Activated CD8-positive, alpha-beta T cell treated with anti-CD3 and anti-CD28 coated beads, Interleukin-2, amount 10 ng/mL, durations not matched to agents 7 days and 5 days (primary cell): ENCODE data around the gene APCDD1. TPM values are rescaled to one million over a fixed set of nuclear protein-coding genes. Genes with fewer than 3 reads are reported as not detected.
A peak's percentile ranks its signal among the peaks of the same experiment; 100 is the strongest.

ENCODE experiments used
- ATAC-seq: fragments of 150-1000 bp; cut with Tn5 transposase; one replicate; pipeline ENCODE4 v1.10.0; 2021; ENCODE audit warnings: moderate library complexity
- CTCF ChIA-PET: fragments of 350-600 bp; sonication (Branson Sonifier 250); formaldehyde crosslinking; loops from one replicate; lab custom pipeline; 2021; ENCODE audit warnings: antibody characterized with exemption; lab: Charles Lee
- POLR2A ChIA-PET: fragments of 350-600 bp; sonication (Branson Sonifier 250); formaldehyde crosslinking; loops from one replicate; lab custom pipeline; 2021; ENCODE audit warnings: antibody characterized with exemption; lab: Charles Lee
- DNase-seq: peaks from one replicate; pipeline ENCODE4 v3.0.0-alpha.2; 2020
- H3K27ac Mint-ChIP-seq: one replicate; pipeline ENCODE4 v1.8.0; 2021; ENCODE audit warnings: mild to moderate bottlenecking, mixed read lengths
- H3K27me3 Mint-ChIP-seq: one replicate; pipeline ENCODE4 v1.8.0; 2021; ENCODE audit warnings: low read depth, mixed read lengths
- H3K36me3 Mint-ChIP-seq: one replicate; pipeline ENCODE4 v1.8.0; 2021; ENCODE audit warnings: low read depth, mixed read lengths
- H3K4me1 Mint-ChIP-seq: one replicate; pipeline ENCODE4 v1.8.0; 2021; ENCODE audit warnings: low read depth, mixed read lengths
- H3K4me3 Mint-ChIP-seq: one replicate; pipeline ENCODE4 v1.8.0; 2021; ENCODE audit warnings: mild to moderate bottlenecking, mixed read lengths
- H3K9me3 Mint-ChIP-seq: one replicate; pipeline ENCODE4 v1.8.0; 2022; ENCODE audit warnings: mixed read lengths; ENCODE audit not compliant: insufficient read depth
- total RNA-seq, 2 experiments: library from RNA; stranded (reverse); gene quantifications; one replicate each; pipeline ENCODE4 v1.2.3, GENCODE V29; 2021

APCDD1 gene
- total RNA-seq, 2 experiments from 2014 or later, result not detected

GRCh38 chr18:10523544-10523943 lies 69.1 kb downstream of the APCDD1 start:
- H3K36me3 Mint-ChIP-seq, result peaks cover 3% of the 10 kb centered on the region
- peaks cover 13% of the 10 kb centered on the region for H3K27me3 Mint-ChIP-seq
- ChIA-PET CTCF (interaction anchor here (1.5 to 1.9 kb wide), 2 partner anchors 32 to 552 kb away, joined by 4 to 7 read pairs; no protein-coding TSS in a partner anchor), POLR2A (no interaction called here)
- peaks cover 37% of the 10 kb centered on the region for H3K4me1 Mint-ChIP-seq
- no peak overlapping the region for H3K27ac Mint-ChIP-seq
- no peaks in the 10 kb centered on the region for H3K9me3 Mint-ChIP-seq
- no peak for DNase-seq
- ATAC-seq, result no peak
- H3K4me3 Mint-ChIP-seq, result no peak overlapping the region

DNA sequence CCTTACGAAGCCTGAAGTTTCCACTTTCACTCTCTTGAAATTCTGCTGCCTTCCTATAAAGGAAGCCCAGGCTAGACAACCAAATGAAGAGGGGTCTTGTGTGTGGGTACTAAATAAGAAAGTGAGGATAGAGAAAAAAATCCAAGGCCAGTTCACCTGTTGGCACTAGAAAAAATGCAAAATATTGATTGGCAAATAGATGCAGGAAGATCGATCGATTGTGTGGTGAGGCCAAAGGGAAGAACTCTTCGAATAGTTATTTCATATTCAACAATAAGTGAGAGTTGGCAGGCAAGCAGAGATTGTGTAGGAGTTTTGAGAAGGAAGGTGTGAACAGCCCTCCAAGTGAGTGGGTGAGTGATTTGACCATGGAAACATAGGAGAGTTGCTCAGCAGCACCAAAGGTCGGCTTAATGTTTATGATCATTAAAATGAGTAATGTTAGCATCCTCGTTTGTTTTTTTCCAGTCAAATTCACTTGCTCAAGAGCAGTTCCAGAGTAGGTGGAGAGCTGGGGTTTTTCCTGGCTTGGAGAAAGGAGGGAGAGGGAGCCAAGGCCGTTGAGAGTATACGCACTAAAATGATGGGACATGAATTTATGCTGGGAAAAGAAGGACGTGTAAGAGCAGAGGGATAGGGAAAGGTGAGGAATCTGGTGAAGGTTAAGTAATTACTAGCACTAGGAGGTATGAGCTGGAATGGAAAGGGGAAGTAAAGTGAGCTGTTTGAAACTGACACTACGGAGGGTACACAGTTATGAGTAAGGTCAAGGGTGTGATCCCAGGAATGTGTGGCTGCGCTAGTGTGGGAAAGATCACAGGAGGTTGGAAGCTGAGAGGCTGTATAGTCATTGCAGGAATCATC lies 70.3 kb downstream of the APCDD1 start:
- H3K4me1 Mint-ChIP-seq, result peaks cover 42% of the 10 kb centered on the region
- CTCF ChIA-PET, result interaction anchor here (0.8 to 1.1 kb wide), 3 partner anchors 34 to 553 kb away, joined by 3 to 5 read pairs (median 3); no protein-coding TSS in a partner anchor
- H3K27ac Mint-ChIP-seq, result peak overlapping the region; percentile 17

DNA sequence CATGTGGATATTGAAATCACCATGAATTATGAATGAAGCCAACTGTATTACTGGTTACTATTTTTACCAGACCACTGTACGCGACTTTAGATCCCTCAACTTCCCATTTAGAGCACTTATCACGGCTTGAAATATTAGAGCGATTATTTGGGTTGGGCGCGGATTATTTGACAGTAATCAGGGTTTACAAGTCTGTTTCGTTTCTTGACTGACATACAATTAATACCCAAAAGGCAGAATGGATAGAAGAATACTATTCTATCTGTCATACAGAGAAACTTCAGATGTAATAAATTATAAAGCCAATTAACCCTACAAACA lies 70.9 kb downstream of the APCDD1 start:
- peaks cover 6% of the 10 kb centered on the region for H3K36me3 Mint-ChIP-seq
- H3K4me1 Mint-ChIP-seq, result peaks cover 43% of the 10 kb centered on the region
- no peak for DNase-seq
- no peaks in the 10 kb centered on the region for H3K9me3 Mint-ChIP-seq
- peak overlapping the region; percentile 95 for H3K4me3 Mint-ChIP-seq
- ChIA-PET POLR2A (interaction anchor here (0.7 to 1.3 kb wide), 5 partner anchors 9 to 1382 kb away, joined by 3 to 4 read pairs (median 4); partner anchors contain the start of gene VAPA), CTCF (interaction anchor here (0.6 to 1.1 kb wide), 5 partner anchors 34 to 553 kb away, joined by 3 to 5 read pairs (median 3); no protein-coding TSS in a partner anchor)
- H3K27ac Mint-ChIP-seq, result peak overlapping the region; percentile 97
- no peak for ATAC-seq
- H3K27me3 Mint-ChIP-seq, result peaks cover 6% of the 10 kb centered on the region

More for the DNA sequence above, 70.3 kb downstream of the APCDD1 start:
- DNase-seq (no peak), ATAC-seq (no peak)
- POLR2A ChIA-PET, result interaction anchor here (0.9 to 1.3 kb wide), 2 partner anchors 9 to 610 kb away, joined by 3 to 4 read pairs; no protein-coding TSS in a partner anchor
- peaks cover 6% of the 10 kb centered on the region for H3K27me3 Mint-ChIP-seq
- peak overlapping the region; percentile 95 for H3K4me3 Mint-ChIP-seq
- no peaks in the 10 kb centered on the region for H3K9me3 Mint-ChIP-seq
- H3K36me3 Mint-ChIP-seq, result peaks cover 3% of the 10 kb centered on the region

- CTCF ChIA-PET, result interaction anchor here (0.6 to 1.1 kb wide), 5 partner anchors 34 to 554 kb away, joined by 3 to 5 read pairs (median 3); no protein-coding TSS in a partner anchor
- Mint-ChIP-seq H3K27me3 (peaks cover 6% of the 10 kb centered on the region), H3K9me3 (no peaks in the 10 kb centered on the region), H3K27ac (peak within 1 kb of the TSS; percentile 97), H3K36me3 (peaks cover 12% of the 10 kb centered on the region), H3K4me1 (peaks cover 49% of the 10 kb centered on the region), H3K4me3 (peak within 1 kb of the TSS; percentile 95)
- POLR2A ChIA-PET, result interaction anchor here (0.7 to 1.3 kb wide), 5 partner anchors 8 to 1381 kb away, joined by 3 to 4 read pairs (median 4); partner anchors contain the start of gene VAPA
- peak; percentile 91 for DNase-seq
- peak; percentile 94 for ATAC-seq
Measured at GRCh38 chr18:10525697-10526560, 71.5 kb downstream of the APCDD1 start, which contains the start of gene NAPG. Gene NAPG (plus strand): TSS chr18:10526027. CDS start chr18:10526103, 76 bp downstream.

- Mint-ChIP-seq H3K27ac (peak overlapping the region; percentile 90), H3K9me3 (no peaks in the 10 kb centered on the region), H3K4me1 (peaks cover 49% of the 10 kb centered on the region), H3K27me3 (peaks cover 5% of the 10 kb centered on the region), H3K4me3 (peak overlapping the region; percentile 90), H3K36me3 (peaks cover 12% of the 10 kb centered on the region)
- ChIA-PET CTCF (no interaction called here), POLR2A (no interaction called here)
- peak; percentile 8 for ATAC-seq
- DNase-seq, result no peak
Measured at GRCh38 chr18:10526561-10526949, 72.1 kb downstream of the APCDD1 start.

DNA sequence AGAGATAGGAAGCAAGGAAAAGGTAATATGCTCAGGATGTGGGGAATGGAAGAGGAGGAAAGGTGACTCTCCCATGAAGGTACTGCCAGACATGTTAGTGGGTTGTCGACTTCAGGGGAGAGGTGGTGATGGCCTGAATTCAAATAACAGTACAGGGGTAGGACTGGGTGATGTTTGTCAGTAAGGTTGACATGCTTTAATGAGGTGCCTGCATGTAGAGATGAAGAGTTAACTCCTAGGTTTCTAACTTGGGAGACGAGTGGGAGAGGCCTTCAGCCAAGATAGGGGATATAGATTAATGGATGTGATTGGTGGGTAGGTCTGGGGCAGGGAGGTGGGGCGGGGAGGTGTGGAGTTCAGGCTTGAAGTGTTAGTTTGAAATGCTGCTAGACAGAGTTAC lies 74.0 kb downstream of the APCDD1 start:
- H3K4me3 Mint-ChIP-seq, result no peak overlapping the region
- POLR2A ChIA-PET, result interaction anchor here (0.7 kb wide), 1 partner anchor 347 kb away, joined by 3 read pairs; no protein-coding TSS in a partner anchor

GRCh38 chr18:10530002-10530401 lies 75.6 kb downstream of the APCDD1 start:
- H3K36me3 Mint-ChIP-seq, result peaks cover 23% of the 10 kb centered on the region
- no peaks in the 10 kb centered on the region for H3K9me3 Mint-ChIP-seq
- CTCF ChIA-PET, result no interaction called here
- H3K27ac Mint-ChIP-seq, result peak overlapping the region; percentile 11
- no peak for DNase-seq
- H3K27me3 Mint-ChIP-seq, result no peaks in the 10 kb centered on the region
- POLR2A ChIA-PET, result no interaction called here
- peaks cover 42% of the 10 kb centered on the region for H3K4me1 Mint-ChIP-seq
- no peak for ATAC-seq
- no peak overlapping the region for H3K4me3 Mint-ChIP-seq

More for the DNA sequence above, 74.0 kb downstream of the APCDD1 start:
- DNase-seq, result no peak
- CTCF ChIA-PET, result no interaction called here
- Mint-ChIP-seq H3K4me1 (peaks cover 49% of the 10 kb centered on the region), H3K9me3 (no peaks in the 10 kb centered on the region), H3K36me3 (peaks cover 17% of the 10 kb centered on the region), H3K27ac (peak overlapping the region; percentile 0), H3K27me3 (no peaks in the 10 kb centered on the region)
- ATAC-seq, result no peak

GRCh38 chr18:10530852-10531251 lies 76.4 kb downstream of the APCDD1 start:
- H3K27me3 Mint-ChIP-seq, result no peaks in the 10 kb centered on the region
- no peak overlapping the region for H3K4me3 Mint-ChIP-seq
- ChIA-PET CTCF (interaction anchor here (1.0 to 1.2 kb wide), 2 partner anchors 9 to 14 kb away, joined by 3 read pairs; no protein-coding TSS in a partner anchor), POLR2A (no interaction called here)
- peak overlapping the region; percentile 20 for H3K27ac Mint-ChIP-seq
- peaks cover 24% of the 10 kb centered on the region for H3K36me3 Mint-ChIP-seq
- ATAC-seq (no peak), DNase-seq (no peak)
- no peaks in the 10 kb centered on the region for H3K9me3 Mint-ChIP-seq
- peaks cover 36% of the 10 kb centered on the region for H3K4me1 Mint-ChIP-seq

DNA sequence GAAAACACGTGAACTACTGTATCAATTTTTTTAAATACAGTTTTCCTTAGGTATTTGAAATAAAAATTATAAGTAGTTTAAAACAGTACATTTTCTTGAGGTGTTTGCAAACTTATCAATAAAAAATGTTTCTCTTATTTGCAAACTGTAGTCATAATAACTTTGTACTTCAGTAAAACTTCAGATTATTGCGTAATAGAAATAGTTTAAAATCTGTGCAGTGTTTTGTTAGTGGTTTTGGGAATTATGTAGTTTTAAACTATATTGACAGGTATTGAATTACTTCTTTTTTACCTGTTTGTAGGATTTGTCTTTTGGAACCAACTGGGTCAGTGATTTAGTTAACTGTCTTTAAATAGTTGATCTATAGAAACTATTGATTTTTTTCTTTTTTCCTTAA lies 78.7 kb downstream of the APCDD1 start:
- ATAC-seq (no peak), DNase-seq (no peak)
- Mint-ChIP-seq H3K4me1 (peaks cover 35% of the 10 kb centered on the region), H3K4me3 (no peak overlapping the region), H3K27ac (no peak overlapping the region), H3K9me3 (no peaks in the 10 kb centered on the region), H3K27me3 (no peaks in the 10 kb centered on the region), H3K36me3 (peaks cover 23% of the 10 kb centered on the region)
- POLR2A ChIA-PET, result no interaction called here
- CTCF ChIA-PET, result no interaction called here

DNA sequence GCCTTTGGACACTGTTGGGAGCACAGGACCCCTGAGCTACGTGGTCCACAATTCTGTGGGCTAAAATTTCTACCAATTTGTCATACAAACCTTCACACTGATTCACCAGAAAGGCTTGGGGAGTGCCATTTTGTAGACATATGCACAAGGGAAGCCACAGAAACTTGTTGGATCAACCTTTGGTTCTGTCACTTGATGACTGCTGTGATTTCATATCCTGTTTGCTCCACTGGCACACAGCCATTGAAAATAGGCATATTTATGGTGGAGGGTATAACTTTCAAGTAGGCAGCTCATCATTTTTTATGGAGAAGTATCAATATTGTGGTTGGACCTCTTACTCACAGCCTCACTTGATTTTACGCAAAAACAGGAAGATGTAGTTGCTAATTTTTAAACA lies 81.8 kb downstream of the APCDD1 start:
- Mint-ChIP-seq H3K36me3 (peaks cover 37% of the 10 kb centered on the region), H3K27ac (no peak overlapping the region), H3K9me3 (no peaks in the 10 kb centered on the region), H3K4me1 (peaks cover 8% of the 10 kb centered on the region), H3K4me3 (no peak overlapping the region), H3K27me3 (no peaks in the 10 kb centered on the region)
- POLR2A ChIA-PET, result no interaction called here
- DNase-seq, result no peak
- ATAC-seq, result no peak
- CTCF ChIA-PET, result no interaction called here

GRCh38 chr18:10537765-10538164 lies 83.3 kb downstream of the APCDD1 start:
- no peak for ATAC-seq
- CTCF ChIA-PET, result interaction anchor here (0.8 to 0.9 kb wide), 2 partner anchors 9 to 47 kb away, joined by 3 to 4 read pairs; no protein-coding TSS in a partner anchor
- no peak overlapping the region for H3K4me3 Mint-ChIP-seq
- DNase-seq, result no peak
- peaks cover 8% of the 10 kb centered on the region for H3K4me1 Mint-ChIP-seq
- POLR2A ChIA-PET, result no interaction called here
- no peaks in the 10 kb centered on the region for H3K9me3 Mint-ChIP-seq
- H3K36me3 Mint-ChIP-seq, result peaks cover 43% of the 10 kb centered on the region
- H3K27ac Mint-ChIP-seq, result no peak overlapping the region
- no peaks in the 10 kb centered on the region for H3K27me3 Mint-ChIP-seq
